ENCODE data around the gene ATF7. TPM values are rescaled to one million over a fixed set of nuclear protein-coding genes. Genes with fewer than 3 reads are reported as not detected.

ATF7 gene
- total RNA-seq, 1 experiment from 2014 or later: 24.7 TPM

- Histone ChIP-seq H3K4me3 (no peak overlapping the region), H3K36me3 (ENCODE audit: low read depth) (no peaks in the 10 kb centered on the region), H3K9me2 (ENCODE audit: insufficient read depth) (no peaks in the 10 kb centered on the region), H2AFZ (no peak overlapping the region), H3K79me2 (ENCODE audit: low read depth) (peaks cover 15% of the 10 kb centered on the region), H3K4me1 (replicated peaks; ENCODE audit: insufficient read depth) (peaks cover 32% of the 10 kb centered on the region), H3K9me3 (ENCODE audit: insufficient read depth, low read depth) (no peaks in the 10 kb centered on the region), H3K4me2 (no peak overlapping the region), H3K27me3 (ENCODE audit: insufficient read depth, low read depth) (no peaks in the 10 kb centered on the region), H3K27ac (no peak overlapping the region), H3F3A (ENCODE audit: insufficient read depth, low read depth) (peaks cover 17% of the 10 kb centered on the region; the same call in 1 of the 2 replicates), H4K20me1 (ENCODE audit: insufficient read depth) (no peaks in the 10 kb centered on the region)
- ChIA-PET POLR2A (ENCODE audit: unreplicated experiment) (no interaction called here), CTCF (interaction anchor here (0.7 kb wide), 1 partner anchor 13 kb away, joined by 4 read pairs; no protein-coding TSS in a partner anchor)
- TF ChIP-seq EZH2 (IDR thresholded peaks at IDR 0.05; ENCODE audit: low read depth) (no peak), CTCF (conservative IDR thresholded peaks at IDR 0.05) (no peak)
- no peak for DNase-seq
- intact Hi-C loops (cut with micrococcal nuclease; ENCODE audit: unreplicated experiment): no loop called here
- BruUV-seq (replicated peaks): no TSS peak
These were observed 53.9 kb downstream of the ATF7 start for GRCh38 chr12:53572134-53572758.

GRCh38 chr12:53571295-53571694, 54.9 kb downstream of the ATF7 start:
- H3K36me3 ChIP-seq (ENCODE audit: low read depth): no peaks in the 10 kb centered on the region
- DNase-seq: no peak
- no peak overlapping the region for H3K27ac ChIP-seq
- no peak overlapping the region for H3K4me2 ChIP-seq
- H2AFZ ChIP-seq: no peak overlapping the region
- POLR2A ChIA-PET (ENCODE audit: unreplicated experiment): no interaction called here
- intact Hi-C loops (cut with micrococcal nuclease; ENCODE audit: unreplicated experiment): no loop called here
- no TSS peak for BruUV-seq (replicated peaks)
- H3F3A ChIP-seq (ENCODE audit: insufficient read depth, low read depth): peaks cover 9% of the 10 kb centered on the region; the same call in 1 of the 2 replicates
- no peaks in the 10 kb centered on the region for H3K9me3 ChIP-seq (ENCODE audit: insufficient read depth, low read depth)
- H3K4me3 ChIP-seq: no peak overlapping the region
- H3K79me2 ChIP-seq (ENCODE audit: low read depth): peaks cover 15% of the 10 kb centered on the region
- H3K9me2 ChIP-seq (ENCODE audit: insufficient read depth): no peaks in the 10 kb centered on the region
- CTCF ChIA-PET: no interaction called here
- no peaks in the 10 kb centered on the region for H4K20me1 ChIP-seq (ENCODE audit: insufficient read depth)
- no peak for TF ChIP-seq EZH2 (IDR thresholded peaks at IDR 0.05; ENCODE audit: low read depth)
- peaks cover 30% of the 10 kb centered on the region for H3K4me1 ChIP-seq (replicated peaks; ENCODE audit: insufficient read depth)
- no peaks in the 10 kb centered on the region for H3K27me3 ChIP-seq (ENCODE audit: insufficient read depth, low read depth)

- TF ChIP-seq EZH2 (IDR thresholded peaks at IDR 0.05; ENCODE audit: low read depth) (no peak), CTCF (conservative IDR thresholded peaks at IDR 0.05) (no peak)
- H3K4me1 ChIP-seq (replicated peaks; ENCODE audit: insufficient read depth): peaks cover 16% of the 10 kb centered on the region
- no peak overlapping the region for H2AFZ ChIP-seq
- H3F3A ChIP-seq (ENCODE audit: insufficient read depth, low read depth): peaks cover 6% of the 10 kb centered on the region; the same call in 1 of the 2 replicates
- intact Hi-C loops (cut with micrococcal nuclease; ENCODE audit: unreplicated experiment): no loop called here
- H3K36me3 ChIP-seq (ENCODE audit: low read depth): no peaks in the 10 kb centered on the region
- no peak overlapping the region for H3K4me2 ChIP-seq
- H3K27me3 ChIP-seq (ENCODE audit: insufficient read depth, low read depth): no peaks in the 10 kb centered on the region
- POLR2A ChIA-PET (ENCODE audit: unreplicated experiment): interaction anchor here (0.5 kb wide), 2 partner anchors 98 to 344 kb away, joined by 3 to 4 read pairs; no protein-coding TSS in a partner anchor
- no peaks in the 10 kb centered on the region for H3K9me2 ChIP-seq (ENCODE audit: insufficient read depth)
- H3K4me3 ChIP-seq: no peak overlapping the region
- no peaks in the 10 kb centered on the region for H4K20me1 ChIP-seq (ENCODE audit: insufficient read depth)
- no TSS peak for BruUV-seq (replicated peaks)
- H3K27ac ChIP-seq: no peak overlapping the region
- H3K79me2 ChIP-seq (ENCODE audit: low read depth): peaks cover 8% of the 10 kb centered on the region; the same call in 1 of the 2 replicates
- CTCF ChIA-PET: interaction anchor here (0.6 kb wide), 1 partner anchor 24 kb away, joined by 4 read pairs; no protein-coding TSS in a partner anchor
- no peaks in the 10 kb centered on the region for H3K9me3 ChIP-seq (ENCODE audit: insufficient read depth, low read depth)
- DNase-seq: no peak
These were observed 57.2 kb downstream of the ATF7 start for GRCh38 chr12:53568809-53569557.

Measured in PC-9 (cell line).